Pancreas (tissue), 10 donors: ENCODE data around the gene SEPTIN14. TPM values are rescaled to one million over a fixed set of nuclear protein-coding genes. Genes with fewer than 3 reads are reported as not detected.
"Not testable (repeated sequence)": the region's sequence is repeated elsewhere in the genome, so short reads cannot be mapped to it uniquely, and the experiment has no call there.

ENCODE experiments used
- ATAC-seq, 4 donors: fragments of 200-7000 bp; cut with Tn5 transposase; one replicate each; pipeline versions ENCODE4 v1.8.0 to v1.9.1; 2020; ENCODE audit warnings: mild to moderate bottlenecking in 4 of 4, moderate library complexity in 4 of 4
- DNase-seq, 6 donors: peaks; one replicate each; pipeline ENCODE4 v3.0.0-alpha.2; 2020
- FAIRE-seq: peaks from 2 replicates; lab custom pipeline; 2012; peaks lifted over from hg19 to GRCh38; lab: Jason Lieb, UNC
- H3K27ac ChIP-seq, 4 donors: fragments of 200-600 bp; sonication (generic); 1 replicate in 3 of 4; 2 replicates in 1 of 4; pipeline versions ENCODE4 v1.5.0 to v1.8.0; 2020
- H3K27me3 ChIP-seq, 4 donors: fragments of 200-600 bp; one replicate each; pipeline ENCODE4 v1.8.0; 2021
- H3K36me3 ChIP-seq, 3 donors: fragments of 200-600 bp; sonication (generic) in 1 of 3; one replicate each; pipeline versions ENCODE4 v1.5.0 to v1.8.0; 2020 to 2021
- H3K4me1 ChIP-seq, 3 donors: fragments of 200-600 bp; one replicate each; pipeline ENCODE4 v1.8.0; 2021
- H3K4me3 ChIP-seq, 4 donors: fragments of 200-600 bp; sonication (generic) in 2 of 4; one replicate each; pipeline versions ENCODE4 v1.5.0 to v1.8.0; 2020 to 2021
- H3K9me3 ChIP-seq, 4 donors: fragments of 200-600 bp; one replicate each; pipeline ENCODE4 v1.8.0; 2021
- WGBS, 2 donors: extraction: QIAGEN DNeasy Blood & Tissue Kit; methylation state at CpG; one replicate each; pipeline ENCODE4 v1.1.7; 2013; 5-methylcytosine and 5-hydroxymethylcytosine counted together
- intact Hi-C, 3 donors: fragments of 100-400 bp; cut with DNase I; formaldehyde crosslinking; loops; one replicate each; pipeline versions ENCODE4 v1.11.1 to v1.14.2; 2022
- polyA plus RNA-seq, 2 donors: library from polyadenylated mRNA; stranded (reverse); fragments of 200-250 nt; gene quantifications; one replicate each; pipeline ENCODE4 v1.2.3, GENCODE V29; 2013
- total RNA-seq, 6 donors: library from RNA; stranded (reverse); fragmentation: NEBNext Ultra II Directional in 4 of 6; extraction: Animal tissue kit (Norgen Biotek cat#: 25700) in 4 of 6; gene quantifications; one replicate each; pipeline versions ENCODE4 v1.2.1 to v1.2.4, GENCODE V29; 2021 to 2023
- TF ChIP-seq, protein P1 (sequence below), 4 donors: fragments of 200-600 bp; sonication (generic) in 3 of 4; IDR thresholded peaks; one replicate each; pipeline versions ENCODE4 v1.5.0 to v1.8.0; 2021; ENCODE audit warnings: antibody characterized with exemption in 4 of 4
- donor health status: healthy with polysubstance abuse.
- donor health status: DM: no; HTN: no; CAD: no; lungs with moderate emphysema.
- donor health status: DM: no; HTN: no; CAD: no.
- donor health status: control.
- donor health status: control.
- donor health status: Bipolar disorder and iron deficiency.
- donor health status: DM: yes; HTN: yes; CAD: no.
- donor health status: DM: no; HTN: no; CAD: no.
- donor health status: DM: no; HTN: no; CAD: no.
- donor health status: DM: yes; HTN: yes; CAD: no.

The SEPTIN14 gene
- total RNA-seq, result not detected
- polyA plus RNA-seq, result not detected

GRCh38 chr7:55862652-55863051 lies at the start of gene SEPTIN14:
Gene SEPTIN14, minus strand, starts transcription at chr7:55862752. Its CDS starts 756 bp downstream, at chr7:55861996.
- H3K9me3 ChIP-seq, ATAC-seq, DNase-seq, H3K27me3 ChIP-seq, H3K4me1 ChIP-seq, intact Hi-C loops, H3K27ac ChIP-seq, H3K4me3 ChIP-seq, FAIRE-seq, H3K36me3 ChIP-seq: not testable (repeated sequence)
- WGBS, 2 donors, result 65 to 75% methylated on average over 2 of the region's 2 CpGs

- H3K27ac ChIP-seq, result no peak overlapping the region
- no peaks in the 10 kb centered on the region for H3K27me3 ChIP-seq
- no peak overlapping the region for H3K4me3 ChIP-seq
- FAIRE-seq (no peak), ATAC-seq (no peak), DNase-seq (no peak)
- no peaks in the 10 kb centered on the region for H3K36me3 ChIP-seq
- TF ChIP-seq, protein P1, sequence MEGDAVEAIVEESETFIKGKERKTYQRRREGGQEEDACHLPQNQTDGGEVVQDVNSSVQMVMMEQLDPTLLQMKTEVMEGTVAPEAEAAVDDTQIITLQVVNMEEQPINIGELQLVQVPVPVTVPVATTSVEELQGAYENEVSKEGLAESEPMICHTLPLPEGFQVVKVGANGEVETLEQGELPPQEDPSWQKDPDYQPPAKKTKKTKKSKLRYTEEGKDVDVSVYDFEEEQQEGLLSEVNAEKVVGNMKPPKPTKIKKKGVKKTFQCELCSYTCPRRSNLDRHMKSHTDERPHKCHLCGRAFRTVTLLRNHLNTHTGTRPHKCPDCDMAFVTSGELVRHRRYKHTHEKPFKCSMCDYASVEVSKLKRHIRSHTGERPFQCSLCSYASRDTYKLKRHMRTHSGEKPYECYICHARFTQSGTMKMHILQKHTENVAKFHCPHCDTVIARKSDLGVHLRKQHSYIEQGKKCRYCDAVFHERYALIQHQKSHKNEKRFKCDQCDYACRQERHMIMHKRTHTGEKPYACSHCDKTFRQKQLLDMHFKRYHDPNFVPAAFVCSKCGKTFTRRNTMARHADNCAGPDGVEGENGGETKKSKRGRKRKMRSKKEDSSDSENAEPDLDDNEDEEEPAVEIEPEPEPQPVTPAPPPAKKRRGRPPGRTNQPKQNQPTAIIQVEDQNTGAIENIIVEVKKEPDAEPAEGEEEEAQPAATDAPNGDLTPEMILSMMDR (IDR thresholded peaks at IDR 0.05), result no peak
- no peaks in the 10 kb centered on the region for H3K9me3 ChIP-seq
- intact Hi-C loops, result no loop called here
- 82 to 97% methylated on average over 2 to 8 of the region's 8 CpGs for WGBS, 2 donors
- no peaks in the 10 kb centered on the region for H3K4me1 ChIP-seq
These were observed 41.6 kb upstream of the SEPTIN14 start for GRCh38 chr7:55903985-55904759.

GRCh38 chr7:55901059-55901458 lies 38.5 kb upstream of the SEPTIN14 start:
- H3K36me3 ChIP-seq, H3K4me3 ChIP-seq, intact Hi-C loops, FAIRE-seq, H3K27ac ChIP-seq, H3K4me1 ChIP-seq, H3K9me3 ChIP-seq, ATAC-seq, H3K27me3 ChIP-seq, DNase-seq: not testable (repeated sequence)
- WGBS, 2 donors, result 99 to 100% methylated on average over 1 of the region's 1 CpG

GRCh38 chr7:55898287-55898686 lies 35.7 kb upstream of the SEPTIN14 start:
- 88 to 90% methylated on average over 4 of the region's 4 CpGs for WGBS, 2 donors
- intact Hi-C loops, result no loop called here
- Histone ChIP-seq H3K4me3 (no peak overlapping the region), H3K9me3 (no peaks in the 10 kb centered on the region), H3K4me1 (no peaks in the 10 kb centered on the region), H3K27me3 (no peaks in the 10 kb centered on the region), H3K36me3 (no peaks in the 10 kb centered on the region), H3K27ac (no peak overlapping the region)
- TF ChIP-seq, protein P1 (IDR thresholded peaks at IDR 0.05), result no peak
- DNase-seq (no peak), ATAC-seq (no peak), FAIRE-seq (no peak)

DNA sequence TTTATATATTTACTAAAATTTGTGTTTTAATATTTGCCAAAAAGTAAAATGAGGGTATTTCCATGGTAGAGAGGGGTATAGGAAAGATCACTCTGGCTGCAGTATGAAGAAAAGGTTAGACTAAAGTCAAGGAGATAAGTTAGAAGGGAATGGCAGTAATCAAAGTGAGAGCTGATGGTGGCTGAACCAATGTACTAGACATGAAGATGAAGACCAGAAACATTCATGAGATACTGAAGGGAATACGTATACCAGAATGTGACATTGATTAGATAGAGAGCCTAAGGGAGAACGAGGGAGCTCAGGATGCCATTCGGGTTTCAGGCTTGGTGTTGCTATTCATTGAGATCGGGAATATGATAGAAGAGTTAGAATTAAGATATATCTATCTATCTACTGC lies 32.5 kb upstream of the SEPTIN14 start:
- TF ChIP-seq, protein P1 (IDR thresholded peaks at IDR 0.05), result no peak
- Histone ChIP-seq H3K4me1 (no peaks in the 10 kb centered on the region), H3K27ac (no peak overlapping the region), H3K27me3 (no peaks in the 10 kb centered on the region), H3K4me3 (no peak overlapping the region), H3K36me3 (no peaks in the 10 kb centered on the region), H3K9me3 (no peaks in the 10 kb centered on the region)
- FAIRE-seq (no peak), DNase-seq (no peak), ATAC-seq (no peak)
- WGBS, 2 donors, result 96% methylated on average over 4 of the region's 4 CpGs
- intact Hi-C loops, result no loop called here

- no peaks in the 10 kb centered on the region for H3K36me3 ChIP-seq
- no peak overlapping the region for H3K27ac ChIP-seq
- H3K27me3 ChIP-seq, result no peaks in the 10 kb centered on the region
- H3K9me3 ChIP-seq, result no peaks in the 10 kb centered on the region
- ATAC-seq, result no peak
- TF ChIP-seq, protein P1 (IDR thresholded peaks at IDR 0.05), result no peak
- H3K4me3 ChIP-seq, result no peak overlapping the region
- no peak for DNase-seq
- no peaks in the 10 kb centered on the region for H3K4me1 ChIP-seq
- no peak for FAIRE-seq
- intact Hi-C loops, result no loop called here
These were observed 31.4 kb upstream of the SEPTIN14 start for GRCh38 chr7:55893940-55894339.

- H3K27ac ChIP-seq, ATAC-seq, intact Hi-C loops, H3K4me1 ChIP-seq, H3K27me3 ChIP-seq, FAIRE-seq, H3K9me3 ChIP-seq, DNase-seq, H3K36me3 ChIP-seq: not testable (repeated sequence)
- H3K4me3 ChIP-seq, result peak overlapping the region in 2 of 4 donors; percentile 49 to 55
- WGBS, 2 donors, result 74 to 76% methylated on average over 10 of the region's 10 CpGs
These were observed 25.8 kb upstream of the SEPTIN14 start for GRCh38 chr7:55888378-55888777.
